ENCODE data around the gene RAF1.
"Not testable (repeated sequence)": the region's sequence is repeated elsewhere in the genome, so short reads cannot be mapped to it uniquely, and the experiment has no call there.

- not testable (repeated sequence) for TF ChIP-seq CTCF (IDR thresholded peaks at IDR 0.05); REST (IDR thresholded peaks at IDR 0.05; ENCODE audit: insufficient read depth in 1 of 2, low read depth in 2 of 2, low read length in 1 of 2); SIN3A (IDR thresholded peaks at IDR 0.05; ENCODE audit: borderline replicate concordance, insufficient read depth, low read depth, low read length); POLR2AphosphoS5 (IDR thresholded peaks at IDR 0.05; ENCODE audit: low read depth, low read length)
Measured at GRCh38 chr3:12661375-12661774, 2.5 kb downstream of the RAF1 start.
